Stimulated activated CD8-positive, alpha-beta memory T cell treated with anti-CD3 and anti-CD28 coated beads, Interleukin-15, amount 100 ng/mL, for 1 hour (primary cell): ENCODE results near the gene ISL1.

Source experiments
- DNase-seq: peaks from one replicate; pipeline ENCODE4 v3.0.0-alpha.2; 2020; ENCODE audit warnings: low read depth

Gene ISL1

DNA sequence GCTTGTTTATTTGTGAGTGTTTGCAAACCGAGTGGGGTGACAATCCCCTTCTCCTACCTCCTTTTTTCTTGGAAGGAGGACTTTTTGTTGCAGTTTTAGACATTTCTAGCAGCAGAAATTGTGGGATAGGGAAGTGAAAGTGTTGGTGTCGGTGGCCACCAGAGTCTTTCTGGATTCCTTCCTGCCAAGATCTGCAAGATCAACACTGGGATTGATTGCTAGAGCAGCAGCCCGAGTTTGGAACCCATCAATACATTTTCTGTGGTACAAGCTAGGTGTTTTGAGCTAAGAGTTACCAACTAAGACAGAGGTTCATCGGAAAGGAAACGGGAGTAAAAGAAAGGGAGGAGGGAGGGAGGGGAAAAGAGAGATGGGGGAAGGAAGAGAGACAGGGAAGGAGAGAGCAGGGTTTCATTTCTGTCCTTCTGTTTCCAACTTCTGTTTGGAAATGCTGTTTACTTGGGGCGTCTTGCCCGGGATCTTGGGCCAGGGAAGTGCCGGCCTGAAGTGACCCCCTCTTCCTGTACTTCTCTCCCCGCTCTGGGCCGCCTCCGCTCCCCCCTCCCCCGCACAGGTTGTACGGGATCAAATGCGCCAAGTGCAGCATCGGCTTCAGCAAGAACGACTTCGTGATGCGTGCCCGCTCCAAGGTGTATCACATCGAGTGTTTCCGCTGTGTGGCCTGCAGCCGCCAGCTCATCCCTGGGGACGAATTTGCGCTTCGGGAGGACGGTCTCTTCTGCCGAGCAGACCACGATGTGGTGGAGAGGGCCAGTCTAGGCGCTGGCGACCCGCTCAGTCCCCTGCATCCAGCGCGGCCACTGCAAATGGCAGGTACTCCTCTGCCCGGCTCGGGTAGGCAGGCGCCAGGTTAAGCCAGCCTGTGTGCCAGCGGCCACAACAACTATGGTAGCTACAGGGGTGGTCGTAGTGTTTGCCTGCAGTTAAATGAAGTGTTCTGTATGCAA lies 4.0 kb downstream of the ISL1 start:
- no peak for DNase-seq

DNA sequence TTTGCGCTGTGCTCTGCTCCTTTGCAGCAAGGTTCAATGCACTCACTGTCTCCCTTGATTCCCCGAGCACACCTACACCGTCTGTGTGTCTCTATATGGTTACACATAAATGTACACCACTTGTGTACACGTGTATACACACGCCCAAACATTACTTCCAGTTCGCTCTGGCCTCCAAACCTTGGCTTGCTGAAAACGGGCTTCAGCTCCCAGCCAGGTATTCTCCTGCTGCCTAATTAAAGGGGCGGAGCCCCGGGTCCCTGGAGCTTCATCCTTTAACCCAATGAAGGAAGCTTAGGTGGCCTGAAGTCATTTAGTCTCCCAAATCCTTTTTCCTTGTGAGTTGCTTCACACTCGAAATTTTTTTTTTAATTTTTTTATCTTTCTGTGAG lies 4.6 kb downstream of the ISL1 start:
- DNase-seq = no peak

DNA sequence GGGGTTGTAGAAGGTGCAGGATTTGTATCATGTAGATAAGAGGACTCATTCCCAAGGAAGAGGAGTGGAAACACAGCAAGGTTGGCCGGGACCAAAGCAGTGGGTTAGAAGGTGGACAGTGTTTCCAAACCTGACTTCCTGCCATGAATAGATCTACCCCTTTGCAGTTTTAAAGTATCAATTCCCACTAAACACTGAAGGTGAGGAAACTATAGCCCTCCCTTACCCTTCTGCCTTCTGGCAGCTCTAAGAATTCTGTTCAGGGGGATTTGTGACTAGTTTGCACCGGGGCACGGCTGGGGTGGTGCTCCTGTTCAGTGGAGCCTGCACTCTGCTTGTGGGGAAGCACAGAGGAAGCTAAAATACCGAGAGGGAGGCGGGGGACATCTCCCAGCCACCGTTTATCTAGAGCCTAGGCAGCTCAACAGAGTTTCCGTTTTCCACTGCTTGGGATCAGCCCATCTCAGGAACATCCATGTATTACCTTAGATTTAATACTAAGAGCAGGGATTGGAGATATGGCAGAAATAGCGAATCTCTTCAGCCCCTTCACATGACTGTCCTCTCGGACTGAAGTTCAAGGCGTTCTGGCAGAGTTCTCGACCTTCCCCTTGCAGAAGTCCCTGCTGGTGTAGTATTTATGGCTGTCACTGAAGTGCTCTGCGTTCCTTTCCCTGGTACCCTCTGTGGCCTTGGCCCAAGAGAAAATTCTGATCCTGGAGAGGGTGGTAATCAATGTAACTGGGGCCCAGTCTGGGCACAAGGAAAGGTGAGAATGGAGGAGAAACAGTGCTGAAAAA lies 5.4 kb downstream of the ISL1 start:
- DNase-seq = no peak

DNA sequence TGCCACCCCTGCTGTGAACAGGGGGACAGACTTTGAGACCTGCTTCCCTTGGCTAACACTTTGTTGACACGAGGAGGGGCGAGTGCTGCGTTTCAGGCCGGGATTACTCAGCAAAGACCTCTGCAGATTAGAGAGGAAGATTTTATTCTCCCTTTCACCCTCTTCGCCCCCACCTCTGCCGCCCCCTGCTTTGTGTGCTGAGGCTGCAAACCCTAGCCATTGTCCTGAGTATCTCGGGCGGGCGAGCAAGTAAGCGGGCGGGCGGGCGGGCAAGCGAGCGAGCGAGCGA lies 6.0 kb downstream of the ISL1 start:
- no peak for DNase-seq

DNA sequence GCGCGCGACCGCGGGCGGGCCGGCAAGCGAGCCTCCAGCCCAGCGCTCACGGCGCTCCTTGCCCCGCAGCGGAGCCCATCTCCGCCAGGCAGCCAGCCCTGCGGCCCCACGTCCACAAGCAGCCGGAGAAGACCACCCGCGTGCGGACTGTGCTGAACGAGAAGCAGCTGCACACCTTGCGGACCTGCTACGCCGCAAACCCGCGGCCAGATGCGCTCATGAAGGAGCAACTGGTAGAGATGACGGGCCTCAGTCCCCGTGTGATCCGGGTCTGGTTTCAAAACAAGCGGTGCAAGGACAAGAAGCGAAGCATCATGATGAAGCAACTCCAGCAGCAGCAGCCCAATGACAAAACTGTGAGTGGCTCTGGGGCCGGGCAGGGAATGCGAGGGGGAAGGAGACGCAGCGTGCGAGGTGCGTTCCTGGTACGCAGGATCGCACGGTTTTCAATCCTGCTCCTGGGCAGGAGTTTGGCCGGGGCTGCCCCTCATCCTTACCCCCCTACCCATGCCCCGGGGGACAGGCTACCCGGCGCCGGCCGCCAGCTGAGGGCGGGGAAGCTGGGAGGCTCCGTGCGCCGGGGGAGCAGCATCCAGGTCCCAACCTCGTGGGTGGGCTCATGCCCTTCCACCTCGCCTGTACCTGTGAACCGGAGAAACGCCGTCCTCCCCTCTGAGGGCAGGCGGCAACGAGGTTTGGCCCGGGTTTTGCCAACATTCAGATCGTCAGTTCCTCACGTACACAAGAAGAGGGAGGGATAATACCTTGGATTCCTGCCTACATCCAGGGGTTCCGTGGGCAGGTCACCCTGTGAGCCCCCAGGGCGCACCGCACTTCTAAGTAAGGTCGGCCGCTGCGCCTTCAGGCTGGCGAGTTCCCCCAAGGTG lies 6.6 kb downstream of the ISL1 start:
- no peak for DNase-seq

DNA sequence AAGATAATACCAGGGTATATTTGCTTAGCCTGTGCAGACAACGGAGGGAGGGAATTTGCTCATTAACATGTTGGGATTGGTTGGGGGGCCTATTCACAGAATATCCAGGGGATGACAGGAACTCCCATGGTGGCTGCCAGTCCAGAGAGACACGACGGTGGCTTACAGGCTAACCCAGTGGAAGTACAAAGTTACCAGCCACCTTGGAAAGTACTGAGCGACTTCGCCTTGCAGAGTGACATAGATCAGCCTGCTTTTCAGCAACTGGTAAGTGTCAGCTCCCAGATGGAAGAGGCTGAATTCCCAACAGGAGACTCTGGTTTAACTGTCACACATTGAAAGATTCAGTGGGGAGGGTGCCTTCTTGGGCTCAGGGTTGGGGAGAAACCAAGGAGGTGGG lies 7.9 kb downstream of the ISL1 start:
- no peak for DNase-seq

DNA sequence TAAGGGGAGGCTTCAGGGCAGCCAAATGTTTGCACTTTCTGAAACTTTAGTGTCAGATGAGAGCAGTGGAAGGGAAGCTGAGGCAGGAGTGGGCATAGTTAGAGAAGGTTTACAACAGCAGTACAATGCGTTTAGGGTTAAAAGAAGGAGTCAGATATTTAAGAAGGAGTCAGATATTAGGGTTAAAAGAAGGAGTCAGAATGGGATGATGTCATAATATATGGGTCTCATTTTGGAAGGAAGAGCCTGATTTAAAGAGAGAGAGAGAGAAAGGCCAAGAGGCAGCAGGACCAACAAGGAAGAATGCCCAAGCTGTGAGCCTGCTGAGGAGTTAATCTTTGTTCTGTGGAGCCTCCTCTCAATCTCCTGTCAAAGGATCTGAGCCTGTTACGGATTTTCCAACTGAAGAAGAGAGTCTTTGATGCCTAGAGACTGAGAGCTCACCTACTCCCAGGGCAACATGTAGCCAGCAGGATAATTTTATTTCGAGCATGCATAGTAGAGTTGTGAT lies 9.5 kb downstream of the ISL1 start:
- no peak for DNase-seq

DNA sequence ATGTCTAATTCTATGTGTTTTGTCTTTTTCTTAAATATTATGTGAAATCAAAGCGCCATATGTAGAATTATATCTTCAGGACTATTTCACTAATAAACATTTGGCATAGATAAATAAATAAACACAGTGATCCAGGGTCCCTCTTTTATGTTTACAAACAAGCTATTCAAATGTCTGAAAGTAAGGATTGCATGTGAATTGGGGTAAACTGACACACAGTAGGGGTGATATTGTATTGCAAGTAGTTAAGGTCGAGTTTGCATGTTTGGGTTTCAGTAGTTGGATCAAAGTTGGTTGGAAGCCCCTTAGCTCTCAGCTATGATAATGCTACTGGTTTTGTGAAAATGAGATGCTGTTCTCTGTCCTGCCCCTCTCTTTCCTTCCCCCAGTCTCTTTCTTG lies 11.4 kb downstream of the ISL1 start:
- no peak for DNase-seq

DNA sequence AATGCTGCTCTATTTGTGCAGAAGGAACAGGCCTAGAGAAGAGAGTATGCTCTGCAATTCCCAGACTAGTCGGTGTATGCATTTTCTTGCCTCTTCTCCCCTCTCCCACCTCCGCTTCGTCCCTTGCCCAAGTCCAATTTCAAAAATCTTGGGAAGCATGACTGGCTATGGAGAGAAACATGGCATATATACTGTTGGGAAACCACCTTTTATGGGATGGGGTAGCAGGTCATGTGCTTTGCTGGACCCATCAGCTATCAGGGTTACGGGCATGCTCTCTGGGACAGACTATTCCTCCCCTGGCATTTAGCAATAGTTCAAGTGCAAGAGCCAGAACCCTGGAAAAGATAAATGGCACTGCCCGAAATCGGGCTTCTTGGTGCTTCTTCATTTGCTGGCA lies 12.0 kb downstream of the ISL1 start:
- no peak for DNase-seq

DNA sequence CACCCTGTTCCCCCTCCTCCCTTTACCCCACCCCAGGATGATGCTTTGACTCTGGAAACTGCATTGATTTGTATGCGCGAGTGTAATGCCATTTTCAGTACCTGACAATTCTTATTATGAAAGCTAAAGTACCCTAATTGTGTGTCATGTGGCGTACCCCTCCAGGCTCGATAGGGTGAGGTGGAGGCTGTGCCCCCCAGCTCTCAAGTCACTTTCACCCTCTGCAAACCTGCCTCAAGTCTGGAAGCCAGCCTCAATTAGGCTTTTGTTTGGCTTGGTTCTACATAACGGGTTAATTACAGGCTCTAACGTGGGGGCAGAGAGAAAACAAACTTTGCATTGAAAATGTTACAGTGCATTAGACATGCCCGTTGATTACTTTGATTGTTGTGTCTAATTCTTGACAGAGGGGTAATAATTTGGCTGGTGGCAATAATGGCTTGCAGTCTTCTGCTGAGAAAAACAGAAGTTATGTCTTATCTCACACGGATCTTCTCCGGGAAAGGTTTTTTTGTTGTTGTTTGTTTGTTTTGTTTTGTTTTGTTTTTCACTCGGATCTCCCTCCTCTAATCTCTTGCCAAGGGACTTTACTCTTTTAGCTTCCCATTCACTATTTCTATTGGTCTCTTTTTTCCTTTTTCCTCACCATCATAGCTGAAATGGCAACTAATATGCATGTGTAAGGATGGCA lies 12.6 kb downstream of the ISL1 start:
- DNase-seq = no peak

DNA sequence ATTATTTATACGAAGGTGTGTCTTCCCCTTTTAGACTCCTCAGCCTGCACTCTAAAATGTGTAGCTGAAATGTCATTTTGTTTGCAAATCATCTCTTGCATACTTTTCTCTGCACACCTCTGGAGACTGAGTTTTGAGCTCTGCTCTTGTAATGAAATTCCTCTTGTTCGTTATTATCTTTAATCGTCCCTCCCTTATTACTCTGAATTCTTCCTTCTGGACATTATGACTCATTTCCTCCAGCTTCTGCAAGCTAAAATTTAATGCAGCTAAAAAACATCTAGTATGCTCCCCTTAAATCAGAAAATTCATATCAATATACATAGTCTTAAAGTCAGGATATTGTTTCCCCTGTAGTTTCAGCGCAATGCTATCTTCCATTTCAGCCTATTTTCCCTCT lies 13.5 kb downstream of the ISL1 start:
- DNase-seq = no peak

DNA sequence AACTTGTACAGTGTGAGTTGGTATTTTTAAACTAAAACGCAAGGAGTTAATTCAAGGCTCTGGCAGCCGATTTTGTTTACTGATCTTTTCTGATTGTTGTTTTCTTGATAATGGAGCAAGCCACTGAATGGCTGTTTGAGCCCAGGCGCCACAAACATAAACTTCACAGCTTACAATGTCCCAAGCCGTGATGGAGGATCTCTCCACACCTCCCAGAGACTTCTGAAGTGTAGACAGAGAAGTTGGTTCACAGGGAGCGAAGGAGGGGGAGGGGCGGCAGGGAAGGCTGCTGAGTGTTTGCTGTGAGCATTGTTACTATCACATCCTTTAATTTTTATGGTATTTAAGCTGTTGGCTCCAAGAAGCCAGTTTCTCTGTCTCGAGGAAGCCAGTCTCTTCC lies 14.7 kb downstream of the ISL1 start:
- DNase-seq = no peak

DNA sequence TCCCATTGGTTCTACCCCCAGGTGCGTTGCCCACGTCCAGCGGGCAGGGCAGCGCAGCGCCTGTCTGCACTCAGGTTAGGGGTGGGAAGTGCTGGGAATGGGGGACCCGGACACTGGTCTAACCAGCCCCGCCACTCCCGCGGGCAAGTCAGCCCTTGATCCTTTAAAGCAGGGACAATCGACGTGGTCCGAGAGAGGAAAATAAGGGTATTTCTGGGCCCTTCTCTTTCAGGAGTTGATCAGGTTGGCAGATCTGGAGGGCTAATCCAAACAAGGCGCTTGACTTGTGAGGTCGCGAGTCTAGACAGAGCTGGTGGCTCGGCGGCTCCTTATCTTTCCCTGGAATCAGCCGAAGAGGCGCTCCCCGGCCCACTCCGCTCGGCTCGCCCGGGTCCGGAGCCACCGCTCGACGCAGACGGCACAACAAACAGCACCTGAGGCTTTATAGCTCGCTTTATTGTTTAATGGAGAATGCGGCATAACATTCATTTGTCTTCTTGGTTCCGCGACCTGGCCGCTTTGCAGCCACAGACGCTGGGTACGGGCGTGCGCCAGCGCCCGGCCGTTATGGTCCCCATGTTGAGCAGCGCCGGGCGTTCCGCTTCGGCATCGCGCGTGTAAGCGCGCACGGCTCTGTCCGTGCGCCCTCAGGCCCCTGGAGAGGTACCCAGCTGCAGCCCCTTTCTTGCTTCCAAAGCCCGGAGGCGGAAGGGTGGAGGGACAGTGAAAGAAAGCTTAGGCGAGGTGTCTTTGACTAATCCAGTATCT lies 15.8 kb downstream of the ISL1 start:
- no peak for DNase-seq

DNA sequence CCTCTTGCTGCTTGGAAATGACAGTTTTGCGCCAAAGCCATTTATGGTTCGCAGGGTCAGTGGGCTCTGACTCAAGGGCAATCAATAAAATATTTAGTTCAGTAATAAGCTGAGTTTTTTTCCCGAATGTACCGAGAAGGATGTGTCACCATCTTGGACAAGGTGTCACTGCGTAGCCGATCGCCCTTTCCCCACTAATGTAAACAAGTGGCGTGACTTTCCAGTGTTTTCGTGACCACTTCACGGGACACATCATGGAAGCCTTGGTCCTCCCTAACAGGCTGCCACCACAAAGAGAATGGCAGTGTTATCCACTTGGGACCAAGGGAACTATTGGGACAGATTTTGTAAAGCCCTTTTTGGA lies 16.4 kb downstream of the ISL1 start:
- DNase-seq = no peak

DNA sequence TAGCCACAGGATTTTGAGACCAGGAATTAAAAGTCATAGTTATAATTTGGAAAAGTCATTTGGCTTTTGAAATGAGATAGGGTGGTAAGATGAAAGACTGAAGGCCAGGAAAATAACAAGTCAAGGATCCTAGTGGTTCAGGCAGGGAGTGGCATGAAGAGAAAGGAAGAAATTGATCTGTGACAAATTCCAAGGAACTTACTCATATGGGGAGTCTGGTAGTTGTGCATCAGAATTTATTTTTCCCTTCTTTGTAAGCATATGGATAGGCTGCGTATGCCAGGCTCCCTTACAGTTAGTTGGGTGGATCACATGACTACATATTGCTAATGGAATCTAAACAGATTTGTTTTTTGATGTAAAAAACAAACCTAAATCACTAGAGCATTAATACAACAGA lies 21.0 kb downstream of the ISL1 start:
- no peak for DNase-seq

DNA sequence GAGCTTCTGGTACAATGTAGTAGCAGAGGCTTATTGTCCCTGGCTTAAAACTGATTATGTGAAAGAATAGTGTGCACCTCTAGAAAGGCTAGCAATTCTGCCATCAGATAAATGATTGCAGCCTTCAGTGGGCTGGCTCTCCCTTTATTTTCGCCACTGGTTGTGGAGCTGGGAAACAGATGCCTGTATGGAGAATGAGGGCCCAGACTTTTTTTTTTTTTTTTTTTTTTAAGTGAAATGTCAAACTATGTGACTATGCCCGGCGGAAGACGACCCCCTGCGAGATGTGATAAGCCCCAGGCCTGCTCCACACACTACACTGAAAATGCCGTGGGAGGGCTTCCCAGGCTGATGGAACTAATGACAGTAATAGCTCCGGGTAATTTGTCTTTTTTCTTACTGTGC lies 28.7 kb downstream of the ISL1 start:
- DNase-seq = no peak

DNA sequence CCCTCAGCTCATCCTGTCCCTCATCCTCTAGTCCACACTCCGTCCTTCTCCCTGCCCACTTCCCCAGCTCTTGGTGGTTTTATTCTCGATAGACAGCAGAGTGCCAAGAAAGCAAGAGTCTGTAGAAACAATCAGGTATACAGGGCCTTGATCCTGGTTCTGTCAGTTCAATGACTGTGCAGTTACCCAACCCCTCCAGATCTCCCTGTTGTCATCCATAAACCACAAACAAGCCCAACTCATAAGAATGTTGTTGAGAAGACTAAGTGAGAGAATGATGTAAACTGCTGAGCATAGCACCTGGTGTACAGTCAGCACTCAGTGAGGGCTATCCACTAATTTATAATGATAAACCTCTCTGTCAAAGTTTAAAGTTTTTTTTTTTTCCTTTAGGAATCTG lies 31.3 kb downstream of the ISL1 start:
- no peak for DNase-seq

DNA sequence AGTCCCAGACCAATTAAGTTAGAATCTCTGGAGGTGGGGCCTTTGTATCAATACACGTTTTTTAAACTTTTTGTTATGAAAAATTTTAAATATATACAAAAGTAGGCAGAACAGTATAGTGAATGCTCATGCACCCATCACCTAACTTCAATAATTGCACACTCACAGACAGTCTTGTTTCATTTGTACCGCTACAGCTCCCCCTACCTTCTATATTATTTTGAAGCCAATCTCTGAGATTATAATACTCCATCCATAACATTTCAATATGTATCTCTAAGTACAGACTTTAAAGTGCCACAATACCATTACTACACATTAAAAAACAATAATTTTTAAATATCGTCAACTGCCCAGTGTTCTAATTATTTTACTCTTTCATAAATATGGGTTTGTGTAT lies 32.9 kb downstream of the ISL1 start:
- DNase-seq = no peak

DNA sequence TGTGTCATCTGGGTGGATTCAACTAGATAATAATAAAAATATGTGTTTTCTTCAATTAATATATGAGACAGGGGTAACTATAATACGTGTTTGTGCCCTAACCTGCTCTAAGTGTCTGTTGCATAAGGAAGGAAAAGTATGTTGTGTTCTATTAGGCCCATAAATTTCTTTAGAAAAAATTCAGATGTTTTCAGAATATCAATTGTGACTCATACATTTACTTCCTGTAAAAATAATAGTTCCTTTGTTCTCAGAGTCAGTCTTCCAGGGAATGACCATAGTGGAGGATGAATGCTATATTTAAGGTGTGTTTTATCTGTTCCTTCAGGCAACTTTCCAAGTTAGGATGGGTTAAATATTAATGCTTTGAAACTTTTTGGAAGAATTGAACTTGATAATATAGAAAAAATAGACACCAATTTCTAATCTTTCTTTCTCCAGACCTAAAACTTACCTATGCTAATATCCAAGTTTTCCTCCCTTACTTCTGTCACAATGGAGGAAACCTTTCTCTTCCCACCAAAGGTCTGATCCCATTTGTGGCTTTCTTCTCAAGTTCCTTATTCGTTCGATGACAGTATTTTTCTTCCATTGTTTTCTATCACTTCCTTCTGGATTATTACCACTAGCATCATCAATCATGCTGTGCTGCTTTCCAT lies 49.9 kb downstream of the ISL1 start:
- no peak for DNase-seq

DNA sequence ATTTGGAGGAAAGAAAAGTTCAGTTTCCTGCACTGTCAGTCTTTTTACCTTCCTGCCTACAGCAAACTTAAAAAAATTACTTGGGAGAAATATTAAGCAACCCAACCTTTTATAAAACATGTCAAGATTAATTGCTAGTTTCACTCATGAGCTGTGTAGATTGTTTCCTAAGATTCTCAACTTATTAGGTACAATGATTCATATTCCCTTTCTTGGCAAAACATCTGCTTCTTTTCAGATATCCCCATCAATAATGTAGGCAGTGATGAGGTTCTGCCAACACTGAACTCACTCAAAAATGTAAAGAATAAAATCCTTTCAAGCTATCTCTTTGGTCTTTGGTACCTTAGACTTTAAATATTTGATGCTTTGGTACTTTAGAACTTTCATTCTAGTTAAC lies 56.0 kb downstream of the ISL1 start:
- no peak for DNase-seq
